Activated CD4-positive, alpha-beta memory T cell treated with anti-CD3 and anti-CD28 coated beads, Interleukin-2, amount 10 ng/mL, durations not matched to agents 7 days and 5 days (primary cell): ENCODE measurements around the gene MINK1. TPM values are rescaled to one million over a fixed set of nuclear protein-coding genes. Genes with fewer than 3 reads are reported as not detected.

ENCODE experiments used
- CTCF ChIA-PET: fragments of 350-600 bp; sonication (Branson Sonifier 250); formaldehyde crosslinking; loops from one replicate; lab custom pipeline; 2021; ENCODE audit warnings: antibody characterized with exemption, inconsistent platforms; lab: Charles Lee
- POLR2A ChIA-PET: fragments of 350-600 bp; sonication (Branson Sonifier 250); formaldehyde crosslinking; loops from one replicate; lab custom pipeline; 2021; ENCODE audit warnings: antibody characterized with exemption; lab: Charles Lee
- DNase-seq: peaks from one replicate; pipeline ENCODE4 v3.0.0-alpha.2; 2020
- H3K27ac Mint-ChIP-seq: one replicate; pipeline ENCODE4 v1.8.0; 2021; ENCODE audit warnings: mild to moderate bottlenecking, mixed read lengths
- H3K27me3 Mint-ChIP-seq: one replicate; pipeline ENCODE4 v1.8.0; 2021; ENCODE audit warnings: mixed read lengths
- H3K36me3 Mint-ChIP-seq: one replicate; pipeline ENCODE4 v1.8.0; 2021; ENCODE audit warnings: low read depth, mixed read lengths
- H3K4me1 Mint-ChIP-seq: one replicate; pipeline ENCODE4 v1.8.0; 2021; ENCODE audit warnings: mixed read lengths
- H3K4me3 Mint-ChIP-seq: one replicate; pipeline ENCODE4 v1.8.0; 2021; ENCODE audit warnings: mild to moderate bottlenecking, mixed read lengths
- H3K9me3 Mint-ChIP-seq: one replicate; pipeline ENCODE4 v1.8.0; 2021; ENCODE audit warnings: mixed read lengths
- total RNA-seq, 2 experiments: library from RNA; stranded (reverse); gene quantifications; one replicate each; pipeline ENCODE4 v1.2.3, GENCODE V29; 2021

The MINK1 gene
- total RNA-seq, 2 experiments from 2014 or later: 107 to 109 TPM

- Mint-ChIP-seq H3K36me3 (peaks cover 73% of the 10 kb centered on the region), H3K27me3 (no peaks in the 10 kb centered on the region), H3K4me3 (peak overlapping the region; percentile 96), H3K9me3 (no peaks in the 10 kb centered on the region), H3K4me1 (peaks cover 58% of the 10 kb centered on the region), H3K27ac (peak overlapping the region; percentile 58)
- DNase-seq: no peak
- ChIA-PET CTCF (interaction anchor here (2.7 kb wide), 1 partner anchor 29 kb away, joined by 29 read pairs; no protein-coding TSS in a partner anchor), POLR2A (interaction anchor here (1.3 to 20.7 kb wide), 4 partner anchors 13 to 31 kb away, joined by 3 to 711 read pairs (median 128); partner anchors contain the start of genes ENO3, PFN1 and SPAG7)
Observed at GRCh38 chr17:4938069-4938491, 104.9 kb downstream of the MINK1 start.

- Mint-ChIP-seq H3K27ac (peak overlapping the region; percentile 100), H3K4me1 (peaks cover 60% of the 10 kb centered on the region), H3K4me3 (peak overlapping the region; percentile 96), H3K36me3 (peaks cover 79% of the 10 kb centered on the region), H3K9me3 (no peaks in the 10 kb centered on the region), H3K27me3 (no peaks in the 10 kb centered on the region)
- POLR2A ChIA-PET: interaction anchor here (0.8 to 20.7 kb wide), 16 partner anchors 8 to 796 kb away, joined by 3 to 711 read pairs (median 7); partner anchors contain the start of genes CYB5D2, ENO3, GP1BA and INCA1
- CTCF ChIA-PET: interaction anchor here (0.7 to 2.7 kb wide), 9 partner anchors 10 to 372 kb away, joined by 4 to 29 read pairs (median 6); partner anchors contain the start of gene SPAG7
- no peak for DNase-seq
Observed at GRCh38 chr17:4938688-4939545, 105.8 kb downstream of the MINK1 start.

- ChIA-PET POLR2A (interaction anchor here (0.8 to 20.7 kb wide), 23 partner anchors 8 to 796 kb away, joined by 3 to 711 read pairs (median 7); partner anchors contain the start of genes C17orf107, CAMTA2, CYB5D2 and ENO3), CTCF (interaction anchor here (0.7 to 2.7 kb wide), 17 partner anchors 9 to 372 kb away, joined by 3 to 29 read pairs (median 5); partner anchors contain the start of genes ARRB2, C17orf107, PFN1 and SPAG7)
- peaks cover 60% of the 10 kb centered on the region for H3K4me1 Mint-ChIP-seq
- DNase-seq: no peak
- peaks cover 83% of the 10 kb centered on the region for H3K36me3 Mint-ChIP-seq
- H3K27ac Mint-ChIP-seq: peak overlapping the region; percentile 100
- peak overlapping the region; percentile 96 for H3K4me3 Mint-ChIP-seq
- no peaks in the 10 kb centered on the region for H3K9me3 Mint-ChIP-seq
- H3K27me3 Mint-ChIP-seq: no peaks in the 10 kb centered on the region
Observed at GRCh38 chr17:4939546-4939795, 106.3 kb downstream of the MINK1 start.

GRCh38 chr17:4939796-4940554 is 106.8 kb downstream of the MINK1 start, which contains the start of the genes RNF167 and SLC25A11:
Gene RNF167, plus strand, starts transcription at chr17:4940268. Its CDS starts 642 bp downstream, at chr17:4940910.
Gene SLC25A11, minus strand, starts transcription at chr17:4940046. Its CDS starts 136 bp downstream, at chr17:4939910.
- H3K27ac Mint-ChIP-seq: peak within 1 kb of the TSS; percentile 100
- H3K9me3 Mint-ChIP-seq: no peaks in the 10 kb centered on the region
- peaks cover 60% of the 10 kb centered on the region for H3K4me1 Mint-ChIP-seq
- peak within 1 kb of the TSS; percentile 96 for H3K4me3 Mint-ChIP-seq
- peaks cover 85% of the 10 kb centered on the region for H3K36me3 Mint-ChIP-seq
- POLR2A ChIA-PET: interaction anchor here (0.8 to 20.7 kb wide), 25 partner anchors 9 to 797 kb away, joined by 3 to 711 read pairs (median 6); partner anchors contain the start of genes C17orf107, CAMTA2, CYB5D2 and ENO3
- CTCF ChIA-PET: interaction anchor here (0.6 to 2.7 kb wide), 21 partner anchors 9 to 373 kb away, joined by 3 to 29 read pairs (median 4); partner anchors contain the start of genes ARRB2, C17orf107, CAMTA2 and CHRNE
- H3K27me3 Mint-ChIP-seq: no peaks in the 10 kb centered on the region
- peak; percentile 98 for DNase-seq

GRCh38 chr17:4940555-4941318 is 107.6 kb downstream of the MINK1 start:
- Mint-ChIP-seq H3K9me3 (no peaks in the 10 kb centered on the region), H3K27ac (peak overlapping the region; percentile 100), H3K4me1 (peaks cover 65% of the 10 kb centered on the region), H3K27me3 (no peaks in the 10 kb centered on the region), H3K36me3 (peaks cover 91% of the 10 kb centered on the region), H3K4me3 (peak overlapping the region; percentile 96)
- peak; percentile 67 for DNase-seq
- POLR2A ChIA-PET: interaction anchor here (0.9 to 20.7 kb wide), 19 partner anchors 9 to 798 kb away, joined by 3 to 711 read pairs (median 8); partner anchors contain the start of genes C17orf107, CAMTA2, CYB5D2 and ENO3
- CTCF ChIA-PET: interaction anchor here (0.6 to 2.7 kb wide), 17 partner anchors 8 to 231 kb away, joined by 3 to 29 read pairs (median 4); partner anchors contain the start of genes ARRB2, C17orf107, CAMTA2 and CHRNE

- peak overlapping the region; percentile 100 for H3K27ac Mint-ChIP-seq
- peaks cover 91% of the 10 kb centered on the region for H3K36me3 Mint-ChIP-seq
- H3K4me3 Mint-ChIP-seq: peak overlapping the region; percentile 96
- no peaks in the 10 kb centered on the region for H3K9me3 Mint-ChIP-seq
- ChIA-PET POLR2A (interaction anchor here (1.9 to 20.7 kb wide), 5 partner anchors 12 to 230 kb away, joined by 4 to 711 read pairs (median 122); partner anchors contain the start of genes C17orf107, CAMTA2, ENO3 and PFN1), CTCF (interaction anchor here (1.9 kb wide), 1 partner anchor 46 kb away, joined by 7 read pairs; the partner anchor contains the start of gene CAMTA2)
- DNase-seq: no peak
- H3K27me3 Mint-ChIP-seq: no peaks in the 10 kb centered on the region
- peaks cover 61% of the 10 kb centered on the region for H3K4me1 Mint-ChIP-seq
Observed at GRCh38 chr17:4941319-4941610, 108.1 kb downstream of the MINK1 start.

- Mint-ChIP-seq H3K27ac (peak overlapping the region; percentile 100), H3K9me3 (no peaks in the 10 kb centered on the region), H3K4me3 (peak overlapping the region; percentile 96), H3K27me3 (no peaks in the 10 kb centered on the region), H3K4me1 (peaks cover 57% of the 10 kb centered on the region), H3K36me3 (peaks cover 90% of the 10 kb centered on the region)
- ChIA-PET POLR2A (interaction anchor here (1.7 to 20.7 kb wide), 5 partner anchors 11 to 231 kb away, joined by 4 to 711 read pairs (median 122); partner anchors contain the start of genes CAMTA2, ENO3, INCA1 and KIF1C), CTCF (interaction anchor here (1.1 kb wide), 1 partner anchor 40 kb away, joined by 3 read pairs; the partner anchor contains the start of gene CHRNE)
- DNase-seq: no peak
Observed at GRCh38 chr17:4942760-4943508, 109.8 kb downstream of the MINK1 start.

GRCh38 chr17:4944163-4944553 is 111.0 kb downstream of the MINK1 start:
- H3K4me3 Mint-ChIP-seq: peak overlapping the region; percentile 96
- peak overlapping the region; percentile 100 for H3K27ac Mint-ChIP-seq
- peaks cover 85% of the 10 kb centered on the region for H3K36me3 Mint-ChIP-seq
- H3K27me3 Mint-ChIP-seq: no peaks in the 10 kb centered on the region
- ChIA-PET POLR2A (interaction anchor here (0.8 to 20.7 kb wide), 4 partner anchors 10 to 43 kb away, joined by 3 to 711 read pairs (median 176); partner anchors contain the start of genes CAMTA2, ENO3, PFN1 and SPAG7), CTCF (interaction anchor here (1.1 to 1.2 kb wide), 2 partner anchors 23 to 41 kb away, joined by 3 read pairs; partner anchors contain the start of genes CHRNE and SPAG7)
- DNase-seq: peak; percentile 78
- peaks cover 48% of the 10 kb centered on the region for H3K4me1 Mint-ChIP-seq
- H3K9me3 Mint-ChIP-seq: no peaks in the 10 kb centered on the region

GRCh38 chr17:4944554-4945175 is 111.5 kb downstream of the MINK1 start:
- peaks cover 48% of the 10 kb centered on the region for H3K4me1 Mint-ChIP-seq
- CTCF ChIA-PET: interaction anchor here (1.2 kb wide), 1 partner anchor 23 kb away, joined by 3 read pairs; the partner anchor contains the start of gene SPAG7
- DNase-seq: peak; percentile 45

More at GRCh38 chr17:4944554-4945175, 111.5 kb downstream of the MINK1 start:
- H3K27me3 Mint-ChIP-seq: no peaks in the 10 kb centered on the region
- peak overlapping the region; percentile 96 for H3K4me3 Mint-ChIP-seq
- H3K27ac Mint-ChIP-seq: peak overlapping the region; percentile 100
- H3K36me3 Mint-ChIP-seq: peaks cover 82% of the 10 kb centered on the region
- POLR2A ChIA-PET: interaction anchor here (1.7 to 20.7 kb wide), 7 partner anchors 9 to 230 kb away, joined by 7 to 711 read pairs (median 43); partner anchors contain the start of genes C17orf107, CAMTA2, ENO3 and INCA1
- H3K9me3 Mint-ChIP-seq: no peaks in the 10 kb centered on the region
